ENCODE results near the gene KRTAP10-1.

KRTAP10-1 gene

DNA sequence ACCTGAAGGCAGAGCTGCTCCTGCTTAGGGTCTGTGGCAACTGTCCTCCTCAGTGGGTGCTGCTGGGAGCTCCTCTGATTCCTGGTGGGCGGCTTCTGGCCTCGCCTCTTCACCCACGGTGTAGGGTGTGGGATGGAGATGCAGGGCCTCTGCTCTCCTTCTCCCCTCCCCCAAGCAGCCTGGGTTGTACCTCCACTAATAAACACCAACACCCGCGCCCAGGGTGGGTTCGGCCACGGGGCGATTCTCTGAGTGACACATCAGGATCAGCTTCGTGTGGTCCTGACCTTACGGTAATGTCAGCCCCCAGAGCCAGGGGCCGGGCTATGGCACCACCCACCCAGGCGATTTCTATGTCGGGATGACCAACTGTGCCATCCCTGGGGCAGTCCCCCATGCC, 23.7 kb downstream of the KRTAP10-1 start:
- DNase-seq (ENCODE audit: low read depth, low spot score), result no peak

DNA sequence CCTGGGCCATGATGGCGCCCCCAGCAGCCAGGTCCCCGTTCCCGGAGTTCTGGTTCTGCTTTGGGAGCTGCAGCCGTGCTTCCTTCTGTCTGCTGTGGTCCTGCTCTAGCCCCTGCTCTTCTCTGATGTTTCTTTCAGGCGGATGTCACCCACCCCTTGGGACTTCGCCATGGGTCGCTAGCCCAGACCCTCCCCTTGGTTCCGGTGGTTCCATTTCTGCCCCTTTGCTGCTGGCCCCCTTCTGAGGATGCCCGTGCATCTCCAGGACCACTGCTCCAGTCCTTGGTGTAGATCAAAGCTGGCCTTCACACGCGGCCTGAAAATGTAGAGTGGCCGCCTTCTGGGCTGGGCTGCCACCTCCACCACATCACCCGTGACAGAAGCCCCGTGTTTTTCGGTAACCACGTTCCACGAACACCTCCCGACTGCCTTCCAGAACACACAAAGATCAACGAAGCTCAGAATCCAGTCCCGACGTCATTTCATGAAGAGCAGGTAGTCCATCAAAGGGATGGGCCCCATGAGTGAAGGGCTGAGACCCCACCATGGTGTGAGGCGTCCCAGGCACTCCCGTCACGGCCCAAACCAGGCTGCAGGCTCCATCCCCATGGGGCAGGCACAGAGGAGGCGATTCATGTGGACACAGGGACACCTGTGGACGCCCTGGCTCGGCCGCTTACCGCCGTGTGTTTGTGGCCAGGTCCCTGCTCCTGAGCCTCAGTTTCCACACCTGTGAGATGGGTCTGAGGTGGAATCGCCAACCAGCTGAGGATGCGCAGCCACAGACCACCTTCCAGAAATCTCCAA, 24.4 kb downstream of the KRTAP10-1 start:
- no peak for DNase-seq (ENCODE audit: low read depth, low spot score)

DNA sequence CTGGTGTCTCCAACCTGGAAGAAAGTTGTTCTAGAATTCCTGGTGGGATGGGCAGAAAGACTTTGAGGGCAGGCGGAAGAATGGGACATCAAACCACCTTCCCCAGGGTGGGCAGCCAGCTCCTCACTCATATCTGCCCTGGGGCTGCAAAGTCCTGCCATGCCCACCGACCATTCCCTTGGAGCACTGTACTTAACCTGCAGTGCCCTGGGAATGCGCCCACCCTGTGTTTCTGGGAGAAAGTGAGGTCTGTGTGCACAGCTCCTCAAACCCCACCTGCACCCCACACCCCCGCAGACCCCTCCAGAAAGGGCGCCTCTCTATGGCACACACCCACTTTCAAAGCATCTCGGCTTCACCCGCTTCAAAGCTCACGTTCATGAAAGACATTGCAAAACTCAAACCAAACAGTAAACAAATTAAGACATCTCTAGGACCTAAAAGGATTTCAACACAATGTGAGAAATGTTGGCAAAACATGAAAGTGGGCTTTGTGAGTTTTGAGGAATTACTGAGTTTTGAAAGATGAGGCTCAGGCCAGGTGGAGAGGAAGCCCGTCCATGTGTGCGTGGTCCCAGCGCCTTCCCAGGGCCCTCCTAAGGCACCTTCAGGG, 25.1 kb downstream of the KRTAP10-1 start:
- no peak for DNase-seq (ENCODE audit: low read depth, low spot score)

DNA sequence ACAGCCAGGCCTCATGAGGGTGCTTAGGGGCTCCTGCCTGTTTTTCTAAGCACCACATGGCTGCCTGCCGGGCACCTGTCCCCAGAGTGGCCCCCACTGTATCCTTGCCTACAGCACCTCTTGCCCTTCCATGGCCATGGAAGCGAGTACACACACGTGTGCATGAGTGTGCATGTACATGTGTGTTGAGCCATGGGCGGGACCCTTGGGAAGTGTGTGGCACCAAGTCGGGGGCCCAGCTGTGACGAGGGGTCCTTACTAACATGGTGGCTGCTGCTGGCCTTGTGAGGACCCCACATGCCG, 25.8 kb downstream of the KRTAP10-1 start:
- DNase-seq (ENCODE audit: low read depth, low spot score), result no peak

DNA sequence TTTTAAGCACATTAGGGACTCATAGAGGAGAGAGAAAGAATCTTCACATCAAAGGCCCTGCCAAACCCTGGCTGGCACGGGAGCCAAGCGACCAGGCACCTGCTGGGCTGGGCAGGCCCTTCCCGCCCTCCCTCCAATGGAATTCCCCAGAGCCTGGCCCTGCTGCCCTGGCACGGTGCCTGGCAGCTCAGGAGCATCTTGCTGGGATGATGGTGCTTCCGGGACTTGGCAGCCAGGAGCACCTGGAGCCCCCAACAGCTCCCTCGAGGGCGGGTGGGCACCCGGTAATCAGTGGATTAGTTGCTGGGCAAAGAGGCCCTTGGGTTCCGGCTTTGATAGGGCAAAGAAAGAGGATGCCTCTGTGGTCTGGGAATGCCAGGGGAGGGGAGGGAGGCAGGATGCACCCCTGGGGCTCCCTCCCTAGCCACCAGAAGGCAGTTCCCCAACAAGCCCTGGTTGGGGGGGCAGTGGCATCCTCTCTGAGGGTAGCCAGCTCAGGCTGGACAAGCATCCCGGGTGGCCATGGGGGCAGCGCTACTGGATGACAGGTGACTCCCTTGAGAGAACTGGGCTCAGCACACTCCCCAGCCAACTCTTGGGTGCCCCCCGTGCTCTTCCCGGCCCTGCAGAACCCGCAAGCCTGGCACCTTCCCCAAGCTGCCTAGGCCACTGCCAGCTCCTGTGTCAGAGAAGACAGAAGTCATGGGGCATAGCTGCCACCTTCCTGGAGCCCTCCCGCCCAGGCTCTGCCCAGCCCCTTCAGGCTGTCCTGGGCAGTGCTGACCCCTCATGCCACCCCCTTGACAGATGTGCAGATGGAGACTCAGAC, 26.4 kb downstream of the KRTAP10-1 start:
- DNase-seq (ENCODE audit: low read depth, low spot score), result no peak

DNA sequence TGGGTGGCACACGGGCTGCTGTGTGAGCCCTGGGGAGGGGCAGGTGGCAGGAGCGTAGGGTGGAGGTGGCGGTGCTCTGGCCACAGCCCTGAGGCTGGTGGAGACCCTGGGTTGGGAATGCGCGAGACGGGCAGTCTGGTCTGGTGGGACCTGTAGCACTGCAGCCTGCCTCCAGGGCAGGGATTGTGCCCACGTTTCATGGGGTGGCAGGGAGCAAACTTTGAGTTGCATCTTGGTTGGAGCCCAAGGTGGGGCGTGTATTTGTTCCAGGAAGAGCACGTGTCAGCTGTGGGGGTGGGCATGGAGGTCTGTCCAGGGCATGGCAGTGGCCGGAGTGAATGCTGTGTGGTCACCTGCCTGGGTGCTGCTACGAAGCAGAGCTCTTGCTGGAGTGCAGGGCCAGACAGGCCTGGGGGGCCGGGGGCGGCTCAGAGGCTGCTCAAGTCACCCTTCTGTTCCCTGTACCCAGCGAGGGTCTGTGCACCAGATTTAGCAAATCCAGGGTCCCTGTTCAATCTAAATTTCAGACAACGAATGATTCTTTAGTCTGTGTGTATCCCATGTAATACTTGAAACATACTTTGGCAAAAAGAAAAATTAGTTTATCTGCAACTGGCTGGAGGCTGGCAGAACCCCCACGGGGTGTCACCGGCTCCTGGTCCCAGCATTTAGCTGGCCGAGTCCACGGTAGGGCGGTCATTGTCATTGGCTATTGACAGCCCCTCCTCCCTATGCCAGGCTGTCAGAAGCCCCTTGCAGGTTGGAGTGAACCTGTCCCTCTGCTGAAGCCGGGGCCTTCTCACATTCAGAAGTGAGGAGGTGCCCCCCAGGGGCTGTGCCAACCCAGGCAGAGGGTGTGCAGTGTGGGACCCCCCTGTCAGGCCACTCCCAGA, 27.3 kb downstream of the KRTAP10-1 start:
- no peak for DNase-seq (ENCODE audit: low read depth, low spot score)

DNA sequence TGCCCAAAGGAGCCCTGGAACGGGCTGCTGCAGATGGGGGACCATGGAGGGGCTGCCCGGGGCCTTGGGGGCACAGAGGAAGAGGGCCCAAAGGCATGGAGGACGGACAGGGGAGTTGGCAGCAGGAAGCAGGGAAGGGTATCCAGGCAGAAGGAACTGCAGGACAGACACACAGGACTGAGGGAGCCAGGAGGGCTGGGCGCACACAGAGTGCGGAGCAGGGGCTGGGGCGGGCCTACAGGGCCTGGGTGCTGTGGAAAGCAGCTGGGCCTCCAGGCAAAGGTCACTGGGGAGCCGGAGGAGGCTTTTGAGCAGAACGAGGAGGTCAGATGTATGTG, 28.1 kb downstream of the KRTAP10-1 start:
- no peak for DNase-seq (ENCODE audit: low read depth, low spot score)

DNA sequence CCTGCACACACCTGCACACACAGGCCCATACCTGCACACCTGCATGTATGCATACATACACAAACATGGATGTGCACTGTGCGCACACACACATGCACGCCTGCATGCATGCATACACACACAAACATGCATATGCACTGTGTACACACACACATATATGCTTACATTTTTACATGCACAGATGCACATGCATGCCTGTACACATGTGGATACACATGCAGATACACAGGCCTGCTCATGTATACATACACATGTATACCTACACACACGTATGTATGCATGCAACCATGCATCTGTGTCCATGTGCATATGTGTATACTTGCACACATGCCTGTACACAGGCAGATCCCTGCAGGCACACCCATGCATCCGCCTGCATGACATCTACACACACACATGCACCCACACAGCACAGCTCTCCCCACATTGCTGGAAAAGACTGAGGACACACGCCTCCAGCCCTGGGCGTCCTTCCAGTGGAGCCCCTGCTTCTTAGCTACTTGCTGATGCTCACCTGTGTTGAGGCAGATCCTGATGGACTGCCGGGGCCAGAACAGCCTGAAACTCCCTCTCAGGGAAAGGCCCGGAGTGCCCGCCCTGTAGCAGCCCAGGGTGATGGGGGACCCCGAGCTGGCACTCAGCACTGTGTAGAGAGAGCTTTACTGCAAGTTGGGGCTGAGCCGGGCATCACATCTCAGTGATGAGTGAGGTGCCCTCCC, 28.6 kb downstream of the KRTAP10-1 start:
- no peak for DNase-seq (ENCODE audit: low read depth, low spot score)

DNA sequence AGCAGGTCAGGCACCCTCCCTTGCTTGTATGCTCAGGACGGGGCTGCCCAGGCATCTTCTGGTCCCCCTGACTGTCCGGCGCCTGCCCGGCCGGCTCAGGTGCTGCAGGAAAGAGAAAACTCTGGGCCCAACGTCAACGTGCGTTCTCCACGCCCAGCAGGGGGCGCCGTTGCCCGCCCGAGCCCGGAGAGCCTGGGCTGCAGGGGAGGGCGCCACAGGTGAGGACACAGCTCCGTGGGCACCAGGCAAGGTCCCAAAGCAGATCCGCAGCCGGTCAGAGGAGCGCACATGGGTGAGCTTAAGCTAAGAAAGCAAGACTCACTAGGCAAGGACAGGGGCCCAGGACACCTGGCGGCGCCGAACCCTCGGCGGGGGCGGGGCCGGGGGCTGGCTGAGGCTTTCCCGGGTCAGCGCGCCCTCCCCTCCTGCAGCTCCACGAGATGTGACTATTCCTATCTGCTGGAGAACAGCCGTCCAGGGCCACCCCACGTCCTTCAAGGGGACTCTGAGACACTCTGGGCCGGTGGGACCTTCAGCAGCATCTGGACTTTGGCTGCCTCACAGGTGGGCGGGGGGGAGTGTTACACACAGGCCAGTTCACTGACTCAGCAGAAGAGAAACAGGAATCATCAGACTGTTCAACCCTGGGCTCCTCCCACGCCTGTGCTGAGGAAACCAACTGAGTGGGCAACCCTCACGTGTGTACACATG, 29.3 kb downstream of the KRTAP10-1 start:
- DNase-seq (ENCODE audit: low read depth, low spot score), result peak; percentile 60

DNA sequence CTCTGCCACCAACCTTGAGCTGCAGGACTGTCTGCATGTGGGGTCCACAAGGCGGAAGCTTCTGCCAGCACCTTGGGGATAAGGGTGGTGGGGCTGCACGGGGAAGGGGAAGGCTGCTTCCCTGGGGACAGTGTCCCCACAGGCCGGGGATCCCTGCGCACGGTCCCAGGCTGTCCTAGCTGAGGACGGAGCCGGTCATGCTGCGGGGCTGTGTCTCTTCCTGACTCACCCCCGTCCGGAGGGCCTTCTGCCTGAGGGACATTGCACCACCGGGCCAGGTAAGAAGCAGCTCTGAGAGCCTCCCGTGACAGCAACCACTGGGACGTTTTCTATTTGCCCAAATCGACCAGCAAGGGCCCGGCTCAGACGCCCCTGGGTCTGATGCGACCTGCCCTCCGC, 29.9 kb downstream of the KRTAP10-1 start:
- DNase-seq (ENCODE audit: low read depth, low spot score), result no peak

DNA sequence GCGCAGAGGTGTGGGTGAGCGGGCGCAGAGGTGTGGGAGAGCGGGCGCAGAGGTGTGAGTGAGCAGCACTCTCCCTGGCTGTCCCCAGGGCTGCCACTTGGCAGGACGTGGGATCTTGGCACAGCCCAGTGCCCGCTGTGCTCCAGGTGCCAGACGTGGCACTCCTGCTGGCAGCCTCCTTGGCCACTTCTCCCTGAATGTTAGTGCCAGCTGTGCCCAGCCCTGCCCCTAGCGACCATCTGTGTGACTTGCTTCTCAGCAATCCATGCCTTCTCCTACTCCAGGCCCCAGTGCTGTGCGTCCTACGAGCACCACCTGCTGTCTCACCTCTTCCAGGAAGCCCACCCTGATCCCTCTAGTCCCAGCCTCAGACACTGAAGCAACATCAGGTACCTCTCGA, 30.5 kb downstream of the KRTAP10-1 start:
- DNase-seq (ENCODE audit: low read depth, low spot score), result no peak

DNA sequence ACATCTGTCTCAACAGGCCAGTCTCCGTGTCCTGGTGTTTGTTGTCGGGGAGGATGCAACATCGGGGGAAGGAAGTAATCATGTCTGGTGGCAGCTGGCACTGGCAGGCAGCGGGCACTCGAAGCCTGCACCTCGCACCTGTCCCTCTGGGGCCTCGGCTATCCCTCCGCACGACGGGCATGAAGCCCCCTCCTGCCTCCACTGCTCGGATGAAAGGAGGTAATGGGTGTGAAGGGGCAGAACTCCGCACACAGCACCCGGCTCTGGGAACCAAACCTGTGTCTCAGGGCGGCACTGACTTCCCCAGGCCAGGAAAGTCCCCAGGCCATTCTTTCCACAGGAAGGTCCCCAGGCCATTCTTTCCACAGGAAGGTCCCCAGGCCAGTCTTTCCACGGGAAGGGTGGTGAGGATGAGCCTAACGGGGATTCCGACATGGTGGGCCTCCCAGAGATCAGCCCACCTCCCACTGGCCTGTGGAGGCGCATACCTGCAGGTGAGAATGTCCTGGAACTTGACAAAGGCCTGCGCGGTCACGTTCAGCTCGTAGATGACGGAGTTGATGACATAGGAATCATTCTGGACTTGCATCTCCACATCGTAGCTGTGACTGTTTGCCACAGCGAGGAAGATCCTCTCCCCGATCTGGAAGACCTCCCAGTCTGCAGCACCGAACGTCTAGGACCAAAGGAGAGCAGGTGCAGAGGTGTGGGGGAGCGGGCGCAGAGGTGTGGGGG, 31.1 kb downstream of the KRTAP10-1 start:
- no peak for DNase-seq (ENCODE audit: low read depth, low spot score)

DNA sequence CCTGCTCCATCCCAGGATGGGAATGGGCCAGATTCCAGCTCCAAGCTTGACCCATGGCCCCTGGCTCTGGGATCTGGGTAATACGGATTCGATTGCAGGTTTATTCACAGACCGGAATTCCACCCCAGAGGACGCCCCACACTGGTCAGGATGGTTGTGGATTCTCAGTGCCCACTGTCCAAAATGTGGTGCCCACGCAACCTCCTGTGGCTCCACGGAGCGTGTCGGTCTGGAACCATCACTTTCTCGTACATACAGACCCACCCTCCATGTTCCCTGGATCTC, 31.6 kb downstream of the KRTAP10-1 start:
- DNase-seq (ENCODE audit: low read depth, low spot score), result no peak

DNA sequence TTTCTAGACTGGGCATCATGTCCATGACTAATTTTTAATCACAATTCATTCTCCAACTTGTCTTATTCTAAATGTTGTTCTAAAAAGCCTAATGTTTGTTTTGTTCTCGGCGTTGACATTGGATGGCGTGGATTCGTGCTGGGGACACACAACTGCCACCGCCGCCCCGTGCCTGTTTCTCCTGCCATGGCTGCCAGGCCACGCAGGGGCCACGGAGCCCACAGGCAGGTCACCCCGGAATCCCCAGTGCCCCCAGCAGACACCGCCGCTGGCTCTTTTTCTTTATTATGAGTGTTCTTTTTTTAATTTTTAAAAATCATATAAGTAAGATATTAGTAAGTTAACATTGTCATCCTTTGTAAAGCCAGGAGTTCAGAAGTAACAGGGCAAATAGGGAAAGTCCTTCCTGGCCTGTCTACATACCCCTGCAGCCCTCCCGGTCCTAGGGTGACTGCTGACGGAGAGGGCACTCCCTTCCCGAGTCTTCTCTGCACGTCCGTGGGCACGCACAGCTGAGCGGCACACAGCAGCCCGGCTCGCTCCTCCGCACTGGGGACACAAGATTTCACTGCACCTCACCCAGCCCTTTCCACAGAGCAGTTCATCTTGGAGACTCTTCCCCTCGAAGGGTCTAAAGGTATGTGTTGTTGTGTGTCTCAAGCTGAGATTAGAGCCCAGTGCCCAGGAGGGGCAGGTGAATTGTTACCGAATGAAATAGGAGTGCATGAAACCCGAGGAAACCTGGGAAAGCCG, 32.1 kb downstream of the KRTAP10-1 start:
- no peak for DNase-seq (ENCODE audit: low read depth, low spot score)

DNA sequence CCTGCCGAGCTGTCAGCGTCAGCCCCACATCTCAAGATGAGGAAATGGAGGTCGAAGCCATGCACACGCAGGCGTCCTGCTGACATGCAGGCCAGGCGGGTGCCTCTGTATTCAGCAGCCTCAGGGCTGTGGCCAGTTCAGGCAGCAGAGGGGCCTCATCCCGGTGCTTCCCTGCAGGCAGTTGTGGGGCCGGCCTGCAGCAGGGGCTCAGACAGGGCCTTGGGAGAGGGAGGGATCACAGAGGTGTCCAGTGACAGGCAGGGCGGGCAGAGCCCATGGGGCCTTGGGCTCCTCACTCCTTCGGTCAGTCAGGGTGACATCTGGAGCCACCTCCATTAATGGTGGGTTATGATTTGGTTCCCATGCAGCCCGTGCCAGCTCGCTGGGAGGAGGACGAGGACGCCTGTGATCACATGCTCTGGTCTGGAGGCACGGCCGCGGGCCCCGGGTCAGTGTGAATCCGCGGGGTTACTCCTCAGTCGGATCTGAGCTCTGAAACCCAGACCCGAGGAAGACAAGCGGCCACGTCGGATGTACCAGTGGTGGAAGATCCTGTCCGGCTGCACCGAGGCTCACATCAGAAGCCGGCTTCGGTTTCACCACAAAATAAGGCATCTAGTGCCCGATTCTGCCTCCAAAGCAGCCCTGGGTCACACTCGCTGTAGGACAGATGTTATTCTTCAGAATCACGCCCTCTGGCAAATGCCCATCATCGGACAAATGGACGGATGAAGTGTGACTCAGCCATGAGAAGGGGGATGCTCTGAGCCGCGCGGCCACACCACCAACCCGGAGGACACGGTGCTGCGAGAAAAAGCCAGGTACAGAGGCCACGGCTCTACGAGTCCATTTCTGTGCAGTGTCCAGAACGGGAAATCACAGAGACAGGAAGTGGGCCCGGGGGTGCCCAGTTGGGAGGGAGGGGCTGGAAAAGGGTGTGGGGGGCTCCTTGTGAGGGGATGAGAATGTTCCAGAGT, 33.4 kb downstream of the KRTAP10-1 start:
- DNase-seq (ENCODE audit: low read depth, low spot score), result no peak

DNA sequence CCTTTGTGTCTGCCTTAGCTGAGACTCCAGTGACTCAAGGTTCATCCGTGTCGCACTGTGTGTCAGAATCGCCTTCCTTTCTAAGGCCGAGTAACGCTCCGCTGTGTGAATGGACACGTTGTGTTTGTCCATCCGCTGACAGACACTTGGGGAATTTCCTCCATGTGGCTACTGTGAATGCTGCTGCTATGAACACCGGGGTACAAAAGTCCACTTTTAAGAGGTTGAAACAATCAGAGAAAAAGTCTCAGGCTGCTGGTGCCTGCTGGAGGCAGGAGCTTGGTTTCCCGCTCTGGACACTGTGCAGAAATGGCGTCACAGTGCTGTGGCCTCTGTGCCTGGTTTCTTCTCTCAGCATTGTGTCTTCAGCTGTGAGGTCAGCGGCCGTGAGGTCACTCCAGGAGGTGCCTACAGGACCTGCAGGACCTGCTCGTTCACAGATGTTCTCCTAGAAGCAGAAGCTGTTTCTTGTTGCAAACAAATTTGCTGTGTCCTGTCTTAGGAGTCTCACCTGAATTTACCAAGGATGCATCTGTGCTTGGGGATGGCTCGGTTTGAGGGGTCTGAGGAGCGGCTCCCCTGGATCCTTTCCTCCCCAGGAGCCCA, 34.2 kb downstream of the KRTAP10-1 start:
- no peak for DNase-seq (ENCODE audit: low read depth, low spot score)

DNA sequence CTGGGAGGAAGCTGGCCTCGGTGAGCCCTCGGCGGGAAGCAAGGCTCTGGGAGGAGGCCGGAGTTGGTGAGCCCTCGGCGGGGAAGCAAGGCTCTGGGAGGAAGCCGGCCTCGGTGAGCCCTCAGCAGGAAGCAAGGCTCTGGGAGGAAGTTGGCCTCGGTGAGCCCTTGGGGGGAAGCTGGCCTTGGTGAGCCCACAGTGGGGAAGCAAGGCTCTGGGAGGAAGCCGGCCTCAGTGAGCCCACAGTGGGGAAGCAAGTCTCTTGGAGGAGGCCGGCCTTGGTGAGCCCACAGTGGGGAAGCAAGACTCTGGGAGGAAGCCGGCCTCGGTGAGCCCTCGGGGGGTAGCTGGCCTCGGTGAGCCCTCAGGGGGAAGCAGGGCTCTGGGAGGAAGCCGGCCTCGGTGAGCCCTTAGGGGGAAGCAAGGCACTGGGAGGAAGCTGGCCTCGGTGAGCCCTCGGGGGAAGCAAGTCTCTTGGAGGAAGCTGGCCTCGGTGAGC, 36.0 kb downstream of the KRTAP10-1 start:
- DNase-seq (ENCODE audit: low read depth, low spot score), result no peak
